Measurements from ENCODE around the gene C14orf180.

DNA sequence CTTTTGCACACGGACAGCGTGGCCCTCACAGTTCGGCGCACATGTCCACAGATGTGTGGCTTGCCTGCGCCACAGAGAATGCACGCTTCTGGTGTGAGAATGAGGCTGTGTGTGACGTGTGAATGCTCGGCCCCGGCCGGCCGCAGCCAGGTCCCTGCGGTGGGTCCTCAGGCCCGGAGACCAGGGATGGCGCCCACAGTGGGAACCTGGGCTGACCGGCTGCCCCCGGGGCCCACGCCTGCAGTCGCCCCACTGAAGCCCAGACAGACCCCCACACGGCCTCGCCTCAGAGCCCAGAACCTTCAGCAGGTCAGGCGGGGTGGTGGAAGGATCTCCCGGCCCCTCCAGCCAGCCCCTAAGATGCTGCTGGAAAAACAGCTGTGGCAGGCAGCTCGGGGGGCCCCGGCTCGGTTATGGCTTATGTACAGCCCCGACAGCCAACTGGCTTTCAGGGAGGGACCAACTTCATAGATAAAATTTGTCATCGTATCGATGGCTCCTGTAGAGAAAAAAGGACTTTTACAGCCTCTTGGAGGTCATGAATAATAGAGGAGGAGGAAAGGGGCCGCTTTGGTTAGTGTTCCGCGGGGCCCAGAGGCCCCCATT, 4.5 kb upstream of the C14orf180 start:
- TF ChIP-seq, protein P1, sequence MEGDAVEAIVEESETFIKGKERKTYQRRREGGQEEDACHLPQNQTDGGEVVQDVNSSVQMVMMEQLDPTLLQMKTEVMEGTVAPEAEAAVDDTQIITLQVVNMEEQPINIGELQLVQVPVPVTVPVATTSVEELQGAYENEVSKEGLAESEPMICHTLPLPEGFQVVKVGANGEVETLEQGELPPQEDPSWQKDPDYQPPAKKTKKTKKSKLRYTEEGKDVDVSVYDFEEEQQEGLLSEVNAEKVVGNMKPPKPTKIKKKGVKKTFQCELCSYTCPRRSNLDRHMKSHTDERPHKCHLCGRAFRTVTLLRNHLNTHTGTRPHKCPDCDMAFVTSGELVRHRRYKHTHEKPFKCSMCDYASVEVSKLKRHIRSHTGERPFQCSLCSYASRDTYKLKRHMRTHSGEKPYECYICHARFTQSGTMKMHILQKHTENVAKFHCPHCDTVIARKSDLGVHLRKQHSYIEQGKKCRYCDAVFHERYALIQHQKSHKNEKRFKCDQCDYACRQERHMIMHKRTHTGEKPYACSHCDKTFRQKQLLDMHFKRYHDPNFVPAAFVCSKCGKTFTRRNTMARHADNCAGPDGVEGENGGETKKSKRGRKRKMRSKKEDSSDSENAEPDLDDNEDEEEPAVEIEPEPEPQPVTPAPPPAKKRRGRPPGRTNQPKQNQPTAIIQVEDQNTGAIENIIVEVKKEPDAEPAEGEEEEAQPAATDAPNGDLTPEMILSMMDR (conservative IDR thresholded peaks at IDR 0.05 in 1 of 2, IDR thresholded peaks at IDR 0.05 in 1 of 2; ENCODE audit: low read depth in 1 of 2, low read length in 2 of 2): no peak
- TF ChIP-seq EZH2 (IDR thresholded peaks at IDR 0.05; ENCODE audit: low read length, missing control alignments): no peak
